C1 segment of cervical spinal cord (tissue), 14 donors: ENCODE data around the gene AP5Z1.

Experiments used
- DNase-seq, 14 donors: peaks; one replicate each; lab custom pipeline; 2025; lab: John Stamatoyannopoulos, UW

The AP5Z1 gene

DNA sequence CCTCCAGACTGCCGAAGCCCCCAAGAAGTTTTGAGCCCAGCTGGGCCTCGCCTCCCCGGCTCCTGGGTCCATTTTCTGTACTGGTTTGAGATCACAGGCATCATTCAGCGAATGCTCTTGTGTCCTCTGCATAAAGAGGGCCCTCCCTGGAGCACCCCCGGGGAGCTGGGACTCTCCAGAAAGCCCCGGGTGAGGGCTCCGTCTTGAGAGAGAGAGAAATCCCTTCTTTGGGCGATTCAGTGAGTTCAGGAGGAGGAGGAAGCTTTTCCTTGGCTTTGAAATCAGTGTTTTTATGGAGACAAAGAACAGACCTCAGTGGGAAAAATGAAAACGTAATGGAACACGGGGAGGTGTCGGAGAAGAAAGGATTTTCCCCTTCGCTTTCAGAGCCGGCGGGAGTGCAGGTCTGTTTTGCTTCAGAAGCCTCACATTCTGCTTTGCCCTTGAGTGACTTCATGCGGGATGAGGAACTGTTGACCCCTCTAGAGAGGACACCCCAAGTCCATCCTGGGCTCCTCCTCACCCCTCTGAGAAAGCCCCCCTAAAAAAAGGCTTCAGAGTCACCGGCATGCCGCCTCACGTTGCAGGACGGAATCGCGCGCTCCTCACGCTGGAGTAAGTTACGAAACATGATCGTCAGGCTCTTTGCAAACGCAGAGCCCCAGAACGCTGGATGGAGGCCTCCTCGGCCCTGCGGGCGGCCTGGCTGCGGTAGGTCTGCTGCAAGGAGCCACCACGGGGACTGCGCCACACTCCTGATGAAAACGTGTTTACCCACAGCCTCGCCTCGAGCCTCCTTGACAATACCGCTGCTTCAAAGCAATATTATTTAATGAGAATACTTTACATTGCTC is 8.5 kb upstream of the AP5Z1 start:
- no peak for DNase-seq

- DNase-seq = no peak
These were observed 6.5 kb upstream of the AP5Z1 start for GRCh38 chr7:4768597-4769569.

DNA sequence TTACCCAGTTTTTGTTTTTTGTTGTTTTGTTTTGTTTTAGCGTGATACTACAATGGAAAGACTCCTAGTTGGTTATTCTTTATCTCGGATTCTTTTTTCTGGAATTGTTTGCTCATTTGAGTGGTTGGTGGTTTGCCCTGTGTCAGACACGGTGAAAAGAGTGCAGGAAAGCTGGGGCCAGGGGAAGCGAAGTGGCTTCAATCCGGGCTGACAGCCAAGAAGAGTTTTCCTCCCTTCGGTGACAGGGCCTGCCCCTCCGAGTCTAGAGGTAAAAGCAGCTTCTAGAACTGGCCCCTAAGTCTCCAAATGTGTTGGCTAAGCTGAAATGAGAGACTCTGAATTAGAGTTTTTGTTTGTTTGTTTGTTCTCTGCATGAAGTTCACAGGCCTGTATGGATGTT is 5.7 kb upstream of the AP5Z1 start:
- DNase-seq = no peak

GRCh38 chr7:4770886-4771285 is 4.5 kb upstream of the AP5Z1 start:
- DNase-seq = no peak

GRCh38 chr7:4771737-4772136 is 3.7 kb upstream of the AP5Z1 start:
- no peak for DNase-seq

GRCh38 chr7:4772306-4772705 is 3.1 kb upstream of the AP5Z1 start:
- no peak for DNase-seq

DNA sequence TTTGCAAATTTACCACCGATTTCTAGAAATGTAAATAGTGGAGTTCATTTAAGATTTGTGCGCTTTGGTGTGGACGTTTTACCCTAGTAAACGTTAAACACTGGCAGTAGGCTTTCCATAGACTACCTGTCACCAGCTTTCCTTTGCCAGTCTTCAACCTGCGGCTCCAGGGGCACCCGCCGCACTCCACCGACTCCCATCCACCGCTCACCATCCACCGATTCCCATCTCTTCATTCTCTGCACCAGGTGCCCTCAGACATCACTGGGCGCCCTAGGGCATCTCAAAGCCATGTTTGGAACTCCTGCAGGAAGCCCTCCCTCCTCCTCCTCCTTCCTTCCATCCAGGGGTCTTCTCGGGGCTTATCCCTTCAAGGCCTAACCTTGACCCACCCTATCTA is 1.4 kb upstream of the AP5Z1 start:
- DNase-seq = no peak

DNA sequence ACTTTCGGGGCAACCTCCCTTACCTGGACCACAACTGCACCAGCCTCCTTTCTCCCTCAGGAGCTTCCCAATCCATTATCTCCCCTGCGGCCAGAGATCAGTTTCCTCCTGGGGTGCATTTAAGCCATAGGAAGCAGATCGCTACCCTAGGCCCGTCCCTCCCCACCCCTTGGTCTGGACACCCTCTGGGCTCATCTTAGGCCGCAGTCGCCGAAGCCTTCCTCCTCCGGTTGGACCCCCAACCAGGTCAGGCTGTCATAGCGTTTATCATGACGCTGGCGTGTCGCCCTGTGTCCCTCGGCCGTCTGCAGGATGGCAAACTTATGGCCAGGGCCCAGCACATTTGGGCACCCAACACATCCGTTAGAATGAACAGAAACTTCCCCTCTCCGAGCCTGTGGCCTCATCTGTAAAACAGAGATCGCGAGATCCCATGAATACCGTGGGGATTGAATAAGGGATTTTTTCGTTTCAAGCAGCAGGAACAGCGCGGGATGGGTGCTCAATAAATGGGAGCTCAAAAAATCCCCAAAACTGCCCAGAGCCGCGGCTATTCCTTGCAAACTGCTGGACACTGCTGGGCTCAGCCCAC is 669 bp upstream of the AP5Z1 start:
- DNase-seq = peak in 1 of 14 donors; percentile 66

- peak in 1 of 14 donors; percentile 43 for DNase-seq
These were observed 613 bp downstream of the AP5Z1 start for GRCh38 chr7:4775848-4776623.

DNA sequence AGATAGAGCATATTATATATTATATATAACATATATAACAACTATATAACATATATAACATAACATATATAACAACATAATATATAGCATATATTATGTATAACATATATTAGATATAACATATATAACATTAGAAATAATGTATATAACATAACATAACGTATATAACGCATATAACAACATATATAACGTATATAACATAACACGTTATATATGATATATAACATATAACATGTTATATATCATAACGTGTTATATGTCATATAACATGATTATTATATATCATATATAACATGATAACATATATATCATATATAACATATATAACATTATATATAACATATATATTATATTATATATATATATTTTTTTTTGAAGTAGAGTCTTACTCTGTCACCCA is 3.7 kb downstream of the AP5Z1 start:
- no peak for DNase-seq

GRCh38 chr7:4781366-4782069 is 6.1 kb downstream of the AP5Z1 start:
- DNase-seq = no peak

- DNase-seq = no peak
These were observed 7.2 kb downstream of the AP5Z1 start for GRCh38 chr7:4782333-4783291.

- DNase-seq = no peak
These were observed 7.8 kb downstream of the AP5Z1 start for GRCh38 chr7:4783292-4783652.

GRCh38 chr7:4783762-4784351 is 8.4 kb downstream of the AP5Z1 start:
- no peak for DNase-seq

DNA sequence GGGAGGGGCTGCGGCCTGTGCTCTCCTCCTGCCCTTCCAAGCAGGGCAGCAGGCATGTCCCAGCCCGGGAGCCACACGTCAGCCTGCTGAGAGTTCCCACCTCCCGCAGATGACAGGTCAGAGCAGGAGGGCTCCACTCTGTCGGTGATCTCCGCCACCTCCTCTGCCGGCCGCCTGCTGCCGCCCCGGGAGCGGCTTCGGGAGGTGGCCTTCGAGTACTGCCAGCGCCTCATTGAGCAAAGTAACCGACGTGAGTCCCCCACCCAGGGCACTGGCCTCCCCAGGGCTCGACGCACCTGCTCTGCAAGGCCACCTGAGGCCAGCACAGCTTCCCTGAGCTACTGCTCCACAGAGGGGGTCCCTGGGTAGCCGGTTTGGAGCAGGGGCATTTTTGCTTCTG is 9.4 kb downstream of the AP5Z1 start:
- DNase-seq = no peak

DNA sequence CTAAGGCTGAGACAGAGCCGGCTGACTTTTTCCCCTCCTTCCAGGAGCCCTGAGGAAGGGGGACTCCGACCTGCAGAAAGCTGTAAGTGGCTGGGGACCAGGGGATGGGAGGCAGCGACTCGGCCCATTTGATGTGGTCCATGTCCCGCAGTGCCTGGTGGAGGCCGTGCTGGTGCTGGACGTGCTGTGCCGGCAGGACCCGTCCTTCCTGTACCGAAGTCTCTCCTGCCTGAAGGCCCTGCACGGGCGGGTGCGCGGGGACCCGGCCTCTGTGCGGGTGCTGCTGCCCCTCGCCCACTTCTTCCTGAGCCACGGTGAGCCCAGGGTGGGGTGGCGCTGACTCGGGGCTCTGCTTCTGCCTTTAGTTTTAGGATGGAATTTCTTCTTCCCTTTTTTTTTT is 9.9 kb downstream of the AP5Z1 start:
- no peak for DNase-seq

DNA sequence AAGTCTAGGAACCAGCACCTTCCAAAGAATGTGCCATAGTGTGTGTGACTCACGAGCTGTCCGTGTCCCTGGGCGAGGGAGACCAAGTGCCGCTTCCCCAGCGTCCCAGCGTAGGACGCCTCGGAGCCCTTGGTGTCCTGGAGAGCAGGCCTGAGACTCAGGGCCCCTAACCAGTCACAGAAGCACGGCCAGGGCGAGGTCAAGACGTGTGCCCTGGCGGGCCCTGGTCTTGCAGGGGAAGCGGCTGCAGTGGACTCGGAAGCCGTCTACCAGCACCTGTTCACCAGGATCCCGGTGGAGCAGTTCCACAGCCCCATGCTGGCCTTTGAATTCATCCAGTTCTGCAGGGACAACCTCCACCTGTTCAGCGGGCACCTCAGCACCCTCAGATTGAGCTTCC is 10.6 kb downstream of the AP5Z1 start:
- no peak for DNase-seq

GRCh38 chr7:4787541-4787940 is 12.1 kb downstream of the AP5Z1 start:
- no peak for DNase-seq

- no peak for DNase-seq
These were observed 12.7 kb downstream of the AP5Z1 start for GRCh38 chr7:4787947-4788626.
